Cardiac fibroblast (primary cell): ENCODE measurements around the gene ITGA6.

Experiments used
- DNase-seq, 2 donors: peaks; one replicate each; pipeline versions ENCODE4 v3.0.0 to v3.0.0-alpha.2; 2010; ENCODE audit warnings: low read depth in 2 of 2
- H3K4me3 ChIP-seq, 2 donors: replicated peaks in 1 of 2; 1 replicate in 1 of 2; 2 replicates in 1 of 2; pipeline ENCODE4 v1.5.1; 2011; ENCODE audit warnings: low read depth in 2 of 2, low read length in 2 of 2, mild to moderate bottlenecking in 2 of 2, moderate library complexity in 1 of 2
- TF ChIP-seq, protein P1 (sequence below): IDR thresholded peaks from one replicate; pipeline ENCODE4 v1.5.1; 2011; ENCODE audit warnings: low read depth, mild to moderate bottlenecking, low read length, inconsistent platforms

The ITGA6 gene

DNA sequence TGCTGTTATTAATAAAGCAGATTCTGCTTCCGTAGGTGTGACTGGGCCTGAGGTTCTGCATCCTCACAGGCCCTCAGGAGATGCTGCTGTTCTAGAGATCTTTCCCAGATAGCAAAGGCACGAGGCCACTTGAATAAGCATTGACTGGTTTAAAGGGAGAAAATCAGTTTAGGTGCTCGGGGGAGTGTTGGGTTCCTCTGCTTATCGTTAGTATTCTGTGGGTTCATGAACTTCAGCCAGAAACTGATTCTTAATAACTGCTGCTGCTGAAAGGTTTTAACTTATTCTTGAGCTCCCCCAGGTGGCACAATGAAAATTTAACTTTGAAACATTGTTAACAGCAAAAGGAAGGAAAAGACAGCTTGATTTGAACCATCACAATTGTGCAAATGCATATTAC lies 56.9 kb downstream of the ITGA6 start:
- H3K4me3 ChIP-seq = no peak overlapping the region
- DNase-seq = peak; percentile 41 to 49
- TF ChIP-seq, protein P1, sequence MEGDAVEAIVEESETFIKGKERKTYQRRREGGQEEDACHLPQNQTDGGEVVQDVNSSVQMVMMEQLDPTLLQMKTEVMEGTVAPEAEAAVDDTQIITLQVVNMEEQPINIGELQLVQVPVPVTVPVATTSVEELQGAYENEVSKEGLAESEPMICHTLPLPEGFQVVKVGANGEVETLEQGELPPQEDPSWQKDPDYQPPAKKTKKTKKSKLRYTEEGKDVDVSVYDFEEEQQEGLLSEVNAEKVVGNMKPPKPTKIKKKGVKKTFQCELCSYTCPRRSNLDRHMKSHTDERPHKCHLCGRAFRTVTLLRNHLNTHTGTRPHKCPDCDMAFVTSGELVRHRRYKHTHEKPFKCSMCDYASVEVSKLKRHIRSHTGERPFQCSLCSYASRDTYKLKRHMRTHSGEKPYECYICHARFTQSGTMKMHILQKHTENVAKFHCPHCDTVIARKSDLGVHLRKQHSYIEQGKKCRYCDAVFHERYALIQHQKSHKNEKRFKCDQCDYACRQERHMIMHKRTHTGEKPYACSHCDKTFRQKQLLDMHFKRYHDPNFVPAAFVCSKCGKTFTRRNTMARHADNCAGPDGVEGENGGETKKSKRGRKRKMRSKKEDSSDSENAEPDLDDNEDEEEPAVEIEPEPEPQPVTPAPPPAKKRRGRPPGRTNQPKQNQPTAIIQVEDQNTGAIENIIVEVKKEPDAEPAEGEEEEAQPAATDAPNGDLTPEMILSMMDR = peak; percentile 5

- no peak overlapping the region for H3K4me3 ChIP-seq
- no peak for DNase-seq
- TF ChIP-seq, protein P1 = no peak
These were observed 57.3 kb downstream of the ITGA6 start for GRCh38 chr2:172484706-172485105.

GRCh38 chr2:172488556-172488955 lies 61.2 kb downstream of the ITGA6 start:
- no peak overlapping the region for H3K4me3 ChIP-seq
- DNase-seq = no peak
- TF ChIP-seq, protein P1 = no peak

- DNase-seq = peak in 1 of 2 donors; percentile 41
- TF ChIP-seq, protein P1 = no peak
- no peak overlapping the region for H3K4me3 ChIP-seq
These were observed 62.3 kb downstream of the ITGA6 start for GRCh38 chr2:172489681-172490080.

GRCh38 chr2:172496160-172496608 lies 68.8 kb downstream of the ITGA6 start:
- no peak overlapping the region for H3K4me3 ChIP-seq
- no peak for DNase-seq
- TF ChIP-seq, protein P1 = no peak

DNA sequence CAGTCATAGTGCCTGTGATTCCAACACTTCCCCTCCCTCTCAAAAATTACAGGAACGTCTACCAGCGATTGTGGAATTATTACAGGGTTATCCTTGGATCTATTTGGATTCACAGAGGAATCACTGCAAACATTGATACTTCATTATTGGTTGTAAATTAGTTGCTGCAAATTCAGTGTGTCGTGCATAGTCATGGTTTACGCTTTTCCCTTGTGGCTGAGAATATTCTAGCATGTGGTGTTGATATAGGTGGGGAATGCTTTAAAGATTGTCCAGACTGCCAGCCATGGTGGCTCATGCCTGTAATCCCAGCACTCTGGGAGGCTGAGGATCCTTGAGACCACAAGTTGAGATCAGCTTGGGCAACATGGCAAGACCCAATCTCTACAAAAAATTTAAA lies 79.8 kb downstream of the ITGA6 start:
- TF ChIP-seq, protein P1 = no peak
- H3K4me3 ChIP-seq = no peak overlapping the region
- DNase-seq = no peak

- TF ChIP-seq, protein P1 = no peak
- H3K4me3 ChIP-seq = no peak overlapping the region
- DNase-seq = no peak
These were observed 82.7 kb downstream of the ITGA6 start for GRCh38 chr2:172510088-172510487.
